ENCODE measurements around the gene BHLHA15.

The BHLHA15 gene

DNA sequence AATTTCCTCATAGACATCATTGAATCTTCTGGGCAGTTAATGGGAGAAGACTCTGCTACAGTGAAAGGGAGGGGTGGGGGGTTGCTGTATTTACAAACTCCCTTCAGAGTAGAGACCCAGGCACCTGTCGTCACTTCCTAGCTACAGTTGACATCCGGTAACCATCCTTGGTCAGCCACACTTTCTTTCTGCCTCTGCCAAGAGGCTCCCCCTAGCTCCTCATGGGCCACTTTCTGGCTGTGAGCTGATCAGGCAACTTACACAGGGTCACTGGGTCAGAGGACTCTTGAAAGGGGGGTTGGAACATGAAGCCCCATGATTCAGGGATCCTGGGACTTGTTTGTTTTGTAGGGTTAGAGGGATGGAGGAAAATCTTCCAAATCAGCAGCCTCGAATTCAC, 39.5 kb downstream of the BHLHA15 start:
- DNase-seq = peak; percentile 63

DNA sequence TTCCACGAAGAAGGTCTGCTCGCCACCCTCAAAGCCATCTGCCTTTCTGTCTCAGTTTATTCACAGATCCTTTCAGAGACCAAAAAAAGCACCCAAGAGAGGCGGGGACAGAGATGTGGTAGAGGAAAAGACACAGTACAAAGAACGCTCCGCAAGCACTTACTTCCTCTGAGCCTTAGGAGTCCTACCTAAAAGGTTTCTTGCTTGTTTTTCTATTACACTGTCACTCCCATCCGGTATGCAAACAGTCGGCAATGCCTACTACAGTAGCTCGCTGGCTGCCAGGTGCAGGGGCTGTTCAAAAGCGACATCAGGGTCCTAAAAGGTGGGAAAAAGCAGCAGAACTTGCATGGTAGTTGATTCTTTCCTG, 40.0 kb downstream of the BHLHA15 start:
- no peak for DNase-seq

DNA sequence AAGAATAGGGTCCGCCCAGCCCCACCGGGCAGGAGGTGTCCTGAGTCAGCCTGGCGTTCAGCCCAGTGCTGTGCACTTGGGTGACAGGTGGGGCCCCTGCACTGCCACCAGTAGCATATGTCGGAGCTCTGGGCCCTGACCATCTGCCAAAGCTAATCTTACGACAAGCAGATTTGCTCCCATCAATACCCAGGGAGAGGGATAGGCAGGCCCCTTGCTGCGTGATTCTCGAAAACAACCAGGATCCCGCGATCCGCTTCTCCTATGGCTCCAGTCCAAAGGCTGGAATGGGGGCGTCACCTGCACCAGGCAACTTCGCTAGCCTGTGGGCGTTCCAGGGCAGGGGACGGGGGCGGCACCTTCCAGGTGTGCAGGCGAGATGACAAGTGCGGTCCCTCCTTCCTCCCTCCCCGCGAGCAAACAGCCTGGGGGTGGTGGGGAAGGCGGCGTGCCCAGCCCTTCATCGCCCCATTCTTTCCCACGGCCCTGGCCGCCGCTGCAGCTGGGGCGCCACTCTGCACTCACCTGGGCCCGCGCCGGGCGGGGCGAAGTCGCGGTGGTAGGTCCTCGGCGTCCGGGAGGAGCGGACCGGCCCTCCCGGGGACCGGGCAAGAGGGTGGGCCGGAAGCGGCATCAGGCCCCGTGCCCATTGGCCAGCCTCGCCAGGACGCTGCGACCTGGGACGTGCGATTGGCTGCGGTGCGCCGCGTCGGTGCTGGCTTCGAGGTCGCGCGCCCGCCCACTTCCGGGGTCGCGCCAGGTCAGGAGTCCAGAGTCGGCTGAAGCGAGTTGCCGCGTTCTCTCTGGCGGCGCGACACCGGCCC, 40.6 kb downstream of the BHLHA15 start, which contains the start of gene TECPR1:
Gene TECPR1 (minus strand): TSS at position 632 of the 824 bp plus-strand sequence. CDS start 6,086 bp downstream, outside the sequence.
- DNase-seq = peak; percentile 98

DNA sequence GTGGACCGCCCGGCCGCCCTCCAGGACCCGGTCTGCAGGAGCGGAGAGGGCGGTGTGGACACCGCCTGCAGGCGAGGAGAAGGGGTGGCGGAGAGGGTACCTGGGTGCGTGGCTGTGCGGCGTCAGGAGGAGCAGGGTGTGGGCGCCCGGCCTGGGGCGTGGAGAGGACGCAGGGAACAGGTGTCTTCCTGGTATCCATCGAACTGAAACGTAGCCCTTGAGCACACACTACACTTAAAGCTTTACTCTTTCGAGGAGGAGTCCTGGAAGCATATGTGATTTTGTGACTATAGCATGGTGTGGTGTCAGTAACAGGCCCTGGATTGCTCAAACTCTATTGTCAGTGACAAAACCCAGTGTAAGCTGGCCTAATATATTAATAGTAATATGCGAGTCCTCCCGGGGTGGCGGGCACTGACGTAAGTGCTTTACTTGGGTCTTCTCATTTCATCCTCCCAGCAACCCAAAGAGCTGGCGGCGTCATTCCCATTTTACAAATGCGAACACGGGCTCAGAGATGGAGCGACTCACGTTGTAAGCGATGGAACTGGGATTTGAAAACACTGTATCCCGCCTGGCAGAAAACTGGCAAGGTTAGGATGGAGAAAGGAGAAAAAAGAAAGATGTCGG, 41.3 kb downstream of the BHLHA15 start:
- no peak for DNase-seq

DNA sequence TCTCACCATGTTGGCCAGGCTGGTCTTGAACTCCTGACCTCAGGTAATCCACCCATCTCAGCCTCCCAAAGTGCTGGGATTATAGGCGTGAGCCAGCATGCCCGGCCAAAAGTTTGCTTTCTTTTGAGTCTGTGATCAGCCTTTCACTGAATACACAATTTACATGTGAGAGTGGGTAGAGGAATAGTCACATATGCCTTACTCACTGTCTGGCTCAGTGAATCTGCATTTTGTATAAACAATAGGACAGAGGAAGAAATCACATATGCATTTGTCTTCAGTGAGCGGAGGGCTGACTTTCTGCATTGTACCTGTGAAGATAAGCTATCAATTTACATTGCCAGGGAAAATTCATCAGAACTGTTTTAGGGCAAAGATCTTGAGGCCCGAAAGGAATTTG, 43.3 kb downstream of the BHLHA15 start:
- no peak for DNase-seq

DNA sequence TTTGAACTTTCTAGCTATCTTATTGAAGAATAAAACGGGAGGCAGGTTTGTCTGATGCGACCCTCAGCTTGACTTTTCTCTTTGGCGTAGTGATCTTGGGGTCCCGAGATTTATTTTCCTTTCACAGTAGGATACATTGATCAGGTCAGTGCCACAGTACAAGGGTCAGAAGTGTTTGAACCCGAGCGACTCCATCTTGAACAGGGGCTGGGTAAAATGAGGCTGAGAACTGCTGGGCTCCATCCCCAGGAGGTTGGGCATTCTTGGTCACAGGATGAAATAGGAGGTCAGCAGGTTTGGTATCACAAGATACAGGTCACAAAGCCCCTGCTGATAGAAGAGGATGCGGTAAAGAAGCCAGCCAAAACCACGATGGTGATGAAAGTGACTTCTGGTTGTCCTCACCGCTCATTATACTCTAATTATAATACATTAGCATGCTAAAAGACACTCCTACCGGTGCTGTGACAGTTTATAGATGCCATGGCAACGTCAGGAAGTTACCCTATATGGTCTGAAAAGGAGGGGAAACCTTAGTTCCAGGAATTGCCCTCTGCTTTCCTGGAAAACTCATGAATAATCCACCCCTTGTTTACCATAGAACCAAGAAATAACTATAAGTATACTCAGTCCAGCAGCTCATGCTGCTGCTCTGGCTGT, 43.8 kb downstream of the BHLHA15 start:
- DNase-seq = no peak

DNA sequence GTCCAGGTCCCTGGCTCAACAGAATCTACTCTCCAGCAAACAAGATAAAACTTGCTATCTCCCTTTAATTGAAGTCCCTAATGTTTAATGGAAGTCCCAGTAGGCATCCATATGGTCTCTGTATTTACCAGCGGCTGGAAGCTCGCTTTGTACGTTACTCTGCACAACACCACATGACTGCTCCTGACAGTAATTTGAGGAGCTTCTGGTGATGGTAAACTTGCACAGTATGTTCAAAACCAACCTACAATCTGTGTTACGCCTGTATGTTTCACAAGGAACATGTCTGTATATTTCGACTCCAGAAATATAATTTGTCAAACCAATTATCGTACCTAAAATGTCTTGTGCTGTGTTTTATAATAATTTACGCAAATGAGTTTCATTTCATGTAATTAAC, 45.2 kb downstream of the BHLHA15 start:
- peak; percentile 95 for DNase-seq

DNA sequence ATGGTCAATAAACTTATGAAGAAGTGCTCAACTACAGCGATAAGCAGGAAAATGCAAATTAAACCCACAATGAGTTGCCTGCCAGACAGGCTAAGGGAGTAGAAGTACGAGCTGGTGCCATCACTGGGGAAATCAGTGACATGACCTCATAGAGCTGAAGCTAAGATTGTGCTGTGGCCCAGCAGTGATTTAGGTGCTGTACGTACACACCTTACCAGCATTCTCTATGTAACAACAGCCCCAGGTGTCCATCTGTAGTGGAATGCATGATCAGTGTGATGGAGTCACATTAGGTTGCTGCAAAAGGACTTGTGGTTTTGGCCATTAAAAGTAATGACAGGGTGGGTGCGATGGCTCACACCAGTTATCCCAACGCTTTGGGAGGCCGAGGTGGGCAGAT, 46.5 kb downstream of the BHLHA15 start:
- DNase-seq = no peak
